Breast epithelium (tissue), 3 donors: ENCODE measurements around the gene SPATA31D1.

ENCODE experiments used
- CTCF ChIP-seq, 3 donors: fragments of 450-650 bp; IDR thresholded peaks; one replicate each; pipeline ENCODE4 v1.5.1; 2016 to 2017; ENCODE audit warnings: antibody characterized with exemption in 3 of 3, mild to moderate bottlenecking in 3 of 3, moderate library complexity in 3 of 3
- POLR2AphosphoS5 ChIP-seq, 3 donors: sonication (generic); formaldehyde crosslinking; IDR thresholded peaks; one replicate each; pipeline ENCODE4 v1.6.1; 2017; ENCODE audit warnings: antibody characterized with exemption in 3 of 3

- TF ChIP-seq CTCF (IDR thresholded peaks at IDR 0.05) = no peak
- TF ChIP-seq POLR2AphosphoS5 (IDR thresholded peaks at IDR 0.05) = no peak
Measured at GRCh38 chr9:81980568-81980967, 8.0 kb upstream of the SPATA31D1 start.
